Body of pancreas (tissue), 4 donors: ENCODE results near the gene CMC2. TPM values are rescaled to one million over a fixed set of nuclear protein-coding genes. Genes with fewer than 3 reads are reported as not detected.

Source experiments
- ATAC-seq: fragments of 150-250 bp; one replicate; pipeline ENCODE4 v1.9.1; 2016
- DNase-seq, 4 donors: peaks; one replicate each; pipeline ENCODE4 v3.0.0-alpha.2; 2019
- H3K27ac ChIP-seq, 4 donors: fragments of 200-600 bp; sonication (generic); 1 replicate in 3 of 4; 2 replicates in 1 of 4; pipeline versions ENCODE4 v1.5.1 to v1.6.1; 2016 to 2019; ENCODE audit warnings: mild to moderate bottlenecking in 1 of 4, mixed read lengths in 1 of 4, moderate library complexity in 1 of 4
- H3K27me3 ChIP-seq, 2 donors: fragments of 200-600 bp; sonication (generic); one replicate each; pipeline ENCODE4 v1.6.0; 2016; ENCODE audit warnings: mild to moderate bottlenecking in 1 of 2
- H3K36me3 ChIP-seq, 2 donors: fragments of 200-600 bp; sonication (generic); replicated peaks in 1 of 2; 2 replicates each; pipeline ENCODE4 v1.5.1; 2016; ENCODE audit warnings: low read depth in 2 of 2; ENCODE audit not compliant: insufficient read depth in 1 of 2
- H3K4me1 ChIP-seq: fragments of 200-600 bp; sonication (generic); one replicate; pipeline ENCODE4 v1.6.0; 2016
- H3K4me3 ChIP-seq, 2 donors: fragments of 200-600 bp; sonication (generic); 1 replicate in 1 of 2; 2 replicates in 1 of 2; pipeline ENCODE4 v1.5.1; 2016 to 2019
- H3K9me3 ChIP-seq, 3 donors: fragments of 200-600 bp; sonication (generic); 1 replicate in 2 of 3; 2 replicates in 1 of 3; pipeline ENCODE4 v1.5.1; 2016
- POLR2A ChIP-seq, 3 donors: fragments of 450-650 bp; IDR thresholded peaks; one replicate each; pipeline ENCODE4 v1.6.1; 2016; ENCODE audit warnings: antibody characterized with exemption in 3 of 3, mild to moderate bottlenecking in 2 of 3
- WGBS, 2 donors: methylation state at CpG; one replicate each; pipeline ENCODE4 v1.1.5; 2017; 5-methylcytosine and 5-hydroxymethylcytosine counted together
- intact Hi-C: fragments of 100-400 bp; cut with DNase I; formaldehyde crosslinking; loops from one replicate; pipeline ENCODE4 v1.15.1; 2023
- total RNA-seq, 2 donors: library from RNA; depleted of rRNA; stranded (reverse); fragments of >200 nt; gene quantifications; one replicate each; pipeline ENCODE4 v1.1.0, GENCODE V29; 2016
- TF ChIP-seq, protein P1 (sequence below), 7 experiments: fragments of 450-650 bp in 4 of 7; fragments of 200-600 bp in 3 of 7; sonication (generic) in 3 of 7; IDR thresholded peaks; one replicate each; pipeline ENCODE4 v1.5.1; 2016 to 2019; ENCODE audit warnings: antibody characterized with exemption in 7 of 7

CMC2 gene
- total RNA-seq, 2 donors from 2014 or later, result 15.5 to 23.6 TPM

GRCh38 chr16:80984124-80984892 is 22.4 kb downstream of the CMC2 start:
- 86 to 90% methylated on average over 6 of the region's 6 CpGs for WGBS, 2 donors
- Histone ChIP-seq H3K9me3 (no peaks in the 10 kb centered on the region), H3K4me3 (no peak overlapping the region), H3K27me3 (no peaks in the 10 kb centered on the region), H3K4me1 (peaks cover 7% of the 10 kb centered on the region), H3K27ac (no peak overlapping the region), H3K36me3 (no peaks in the 10 kb centered on the region)
- intact Hi-C loops, result no loop called here
- TF ChIP-seq, protein P1, sequence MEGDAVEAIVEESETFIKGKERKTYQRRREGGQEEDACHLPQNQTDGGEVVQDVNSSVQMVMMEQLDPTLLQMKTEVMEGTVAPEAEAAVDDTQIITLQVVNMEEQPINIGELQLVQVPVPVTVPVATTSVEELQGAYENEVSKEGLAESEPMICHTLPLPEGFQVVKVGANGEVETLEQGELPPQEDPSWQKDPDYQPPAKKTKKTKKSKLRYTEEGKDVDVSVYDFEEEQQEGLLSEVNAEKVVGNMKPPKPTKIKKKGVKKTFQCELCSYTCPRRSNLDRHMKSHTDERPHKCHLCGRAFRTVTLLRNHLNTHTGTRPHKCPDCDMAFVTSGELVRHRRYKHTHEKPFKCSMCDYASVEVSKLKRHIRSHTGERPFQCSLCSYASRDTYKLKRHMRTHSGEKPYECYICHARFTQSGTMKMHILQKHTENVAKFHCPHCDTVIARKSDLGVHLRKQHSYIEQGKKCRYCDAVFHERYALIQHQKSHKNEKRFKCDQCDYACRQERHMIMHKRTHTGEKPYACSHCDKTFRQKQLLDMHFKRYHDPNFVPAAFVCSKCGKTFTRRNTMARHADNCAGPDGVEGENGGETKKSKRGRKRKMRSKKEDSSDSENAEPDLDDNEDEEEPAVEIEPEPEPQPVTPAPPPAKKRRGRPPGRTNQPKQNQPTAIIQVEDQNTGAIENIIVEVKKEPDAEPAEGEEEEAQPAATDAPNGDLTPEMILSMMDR (IDR thresholded peaks at IDR 0.05), result no peak
- no peak for TF ChIP-seq POLR2A (IDR thresholded peaks at IDR 0.05)
- ATAC-seq (no peak), DNase-seq (no peak)

DNA sequence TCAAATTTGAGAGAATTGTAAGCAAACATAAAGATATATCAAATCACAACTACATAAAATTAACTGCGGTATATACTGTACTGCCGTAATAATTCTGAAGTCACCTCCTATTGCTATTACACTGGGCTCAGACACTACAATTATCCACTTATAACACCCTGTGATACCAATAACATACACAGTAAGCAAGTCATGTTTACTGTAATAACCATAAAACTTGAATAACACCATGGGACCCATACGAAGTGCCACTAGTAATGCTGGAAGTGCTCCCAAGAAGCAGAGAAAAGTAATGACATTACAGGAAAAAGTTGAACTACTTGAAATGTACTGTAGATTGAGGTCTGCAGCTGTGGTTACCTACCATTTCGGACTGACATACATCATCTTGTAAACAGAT is 24.0 kb downstream of the CMC2 start:
- no peak for ATAC-seq
- 72 to 73% methylated on average over 4 of the region's 4 CpGs for WGBS, 2 donors

GRCh38 chr16:80981103-80981502 is 25.6 kb downstream of the CMC2 start:
- Histone ChIP-seq H3K36me3 (no peaks in the 10 kb centered on the region), H3K4me3 (no peak overlapping the region), H3K27me3 (no peaks in the 10 kb centered on the region), H3K4me1 (no peaks in the 10 kb centered on the region), H3K27ac (no peak overlapping the region), H3K9me3 (no peaks in the 10 kb centered on the region)
- ATAC-seq, result no peak
- TF ChIP-seq, protein P1 (IDR thresholded peaks at IDR 0.05), result no peak
- no peak for TF ChIP-seq POLR2A (IDR thresholded peaks at IDR 0.05)
- intact Hi-C loops, result no loop called here
- no peak for DNase-seq

More for the DNA sequence above, 24.0 kb downstream of the CMC2 start:
- intact Hi-C loops, result no loop called here
- no peak overlapping the region for H3K4me3 ChIP-seq
- H3K4me1 ChIP-seq, result peaks cover 7% of the 10 kb centered on the region
- no peak for DNase-seq
- no peaks in the 10 kb centered on the region for H3K36me3 ChIP-seq
- H3K27me3 ChIP-seq, result no peaks in the 10 kb centered on the region
- no peak overlapping the region for H3K27ac ChIP-seq
- TF ChIP-seq, protein P1 (IDR thresholded peaks at IDR 0.05), result no peak
- TF ChIP-seq POLR2A (IDR thresholded peaks at IDR 0.05), result no peak
- H3K9me3 ChIP-seq, result no peaks in the 10 kb centered on the region

- TF ChIP-seq, protein P1 (IDR thresholded peaks at IDR 0.05), result no peak
- no peak for TF ChIP-seq POLR2A (IDR thresholded peaks at IDR 0.05)
- WGBS, 2 donors, result 88 to 93% methylated on average over 1 of the region's 1 CpG
- Histone ChIP-seq H3K27me3 (no peaks in the 10 kb centered on the region), H3K36me3 (no peaks in the 10 kb centered on the region), H3K4me1 (peaks cover 10% of the 10 kb centered on the region), H3K4me3 (no peak overlapping the region), H3K27ac (no peak overlapping the region), H3K9me3 (no peaks in the 10 kb centered on the region)
- DNase-seq, result no peak
- no peak for ATAC-seq
- intact Hi-C loops, result no loop called here
These were observed 29.7 kb downstream of the CMC2 start for GRCh38 chr16:80976946-80977345.
